H9 (cell line): Measurements from ENCODE around the gene ALX4. TPM values are rescaled to one million over a fixed set of nuclear protein-coding genes. Genes with fewer than 3 reads are reported as not detected.

Experiments used
- DNase-seq: peaks from one replicate; pipeline ENCODE4 v3.0.0-alpha.2; 2017
- H2AFZ ChIP-seq: one replicate; pipeline ENCODE4 v1.6.1; 2013; ENCODE audit warnings: mild to moderate bottlenecking, low read length, control low read depth, moderate library complexity
- H2AK5ac ChIP-seq: 2 replicates; pipeline ENCODE4 v1.6.1; 2013; ENCODE audit warnings: low read length, control low read depth, mixed read lengths; ENCODE audit not compliant: insufficient read length
- H2BK120ac ChIP-seq: one replicate; pipeline ENCODE4 v1.6.1; 2013; ENCODE audit warnings: low read depth, mild to moderate bottlenecking, low read length, control low read depth, inconsistent platforms; ENCODE audit not compliant: poor library complexity, severe bottlenecking
- H2BK12ac ChIP-seq: 2 replicates; pipeline ENCODE4 v1.6.1; 2013; ENCODE audit warnings: low read length, control low read depth, mixed read lengths, low read depth; ENCODE audit not compliant: insufficient read length
- H2BK15ac ChIP-seq: 2 replicates; pipeline ENCODE4 v1.6.1; 2013; ENCODE audit warnings: low read depth, low read length, control low read depth
- H2BK20ac ChIP-seq: one replicate; pipeline ENCODE4 v1.6.1; 2013; ENCODE audit warnings: low read depth, mild to moderate bottlenecking, low read length, control low read depth, inconsistent platforms; ENCODE audit not compliant: poor library complexity, severe bottlenecking
- H2BK5ac ChIP-seq: 2 replicates; pipeline ENCODE4 v1.6.1; 2013; ENCODE audit warnings: low read length, control low read depth, mixed read lengths; ENCODE audit not compliant: insufficient read length
- H3K14ac ChIP-seq: 2 replicates; pipeline ENCODE4 v1.6.1; 2013; ENCODE audit warnings: low read length, control low read depth; ENCODE audit not compliant: insufficient read depth
- H3K18ac ChIP-seq: 2 replicates; pipeline ENCODE4 v1.6.1; 2013; ENCODE audit warnings: low read depth, mild to moderate bottlenecking, mixed read lengths, low read length, control low read depth; ENCODE audit not compliant: insufficient read length
- H3K23ac ChIP-seq: 2 replicates; pipeline ENCODE4 v1.6.1; 2013; ENCODE audit warnings: low read length, control low read depth, mixed read lengths, low read depth; ENCODE audit not compliant: insufficient read length
- H3K23me2 ChIP-seq: 2 replicates; pipeline ENCODE4 v1.6.1; 2013; ENCODE audit warnings: low read depth, mild to moderate bottlenecking, mixed read lengths, low read length, control low read depth; ENCODE audit not compliant: insufficient read length, poor library complexity, severe bottlenecking
- H3K27ac ChIP-seq: 2 replicates; pipeline ENCODE4 v1.5.1; 2013; ENCODE audit warnings: low read length, control low read depth, mixed read lengths, low read depth; ENCODE audit not compliant: insufficient read length
- H3K27me3 ChIP-seq: 2 replicates; pipeline ENCODE4 v1.6.1; 2013; ENCODE audit warnings: low read length, control low read depth, inconsistent platforms; ENCODE audit not compliant: insufficient read depth
- H3K4ac ChIP-seq: 2 replicates; pipeline ENCODE4 v1.6.1; 2013; ENCODE audit warnings: low read depth, mild to moderate bottlenecking, control low read depth, inconsistent platforms, low read length, moderate library complexity
- H3K4me1 ChIP-seq: 2 replicates; pipeline ENCODE4 v1.6.1; 2013; ENCODE audit warnings: low read length, control low read depth, inconsistent platforms; ENCODE audit not compliant: insufficient read depth
- H3K4me2 ChIP-seq: 2 replicates; pipeline ENCODE4 v1.6.1; 2013; ENCODE audit warnings: low read length, control low read depth, mixed read lengths; ENCODE audit not compliant: insufficient read length, insufficient read depth
- H3K56ac ChIP-seq: 2 replicates; pipeline ENCODE4 v1.6.1; 2013; ENCODE audit warnings: low read depth, mild to moderate bottlenecking, mixed read lengths, low read length, control low read depth; ENCODE audit not compliant: insufficient read length
- H3K79me1 ChIP-seq: 2 replicates; pipeline ENCODE4 v1.6.1; 2013; ENCODE audit warnings: low read depth, mild to moderate bottlenecking, moderate library complexity, low read length, control low read depth, inconsistent platforms; ENCODE audit not compliant: insufficient read depth, poor library complexity, severe bottlenecking
- H3K79me2 ChIP-seq: 2 replicates; pipeline ENCODE4 v1.6.1; 2013; ENCODE audit warnings: low read length, control low read depth, inconsistent platforms; ENCODE audit not compliant: insufficient read depth
- H3K9ac ChIP-seq: 2 replicates; pipeline ENCODE4 v1.6.1; 2013; ENCODE audit warnings: low read length, control low read depth, mixed read lengths; ENCODE audit not compliant: insufficient read length; ENCODE audit errors: extremely low read depth
- H3K9me3 ChIP-seq: one replicate; pipeline ENCODE4 v1.6.1; 2013; ENCODE audit warnings: low read depth, low read length, inconsistent platforms; ENCODE audit not compliant: control insufficient read depth
- H3T11ph ChIP-seq: one replicate; pipeline ENCODE4 v1.6.1; 2013; ENCODE audit warnings: mild to moderate bottlenecking, low read length, control low read depth, inconsistent platforms
- H4K20me1 ChIP-seq: one replicate; pipeline ENCODE4 v1.6.1; 2013; ENCODE audit not compliant: control insufficient read depth, insufficient read length, insufficient read depth
- H4K5ac ChIP-seq: 2 replicates; pipeline ENCODE4 v1.6.1; 2013; ENCODE audit warnings: low read depth, mild to moderate bottlenecking, mixed read lengths, low read length, control low read depth; ENCODE audit not compliant: insufficient read length
- H4K8ac ChIP-seq: replicated peaks from 2 replicates; pipeline ENCODE4 v1.6.1; 2013; ENCODE audit warnings: low read length, control low read depth, mixed read lengths, low read depth; ENCODE audit not compliant: insufficient read length
- H4K91ac ChIP-seq: 2 replicates; pipeline ENCODE4 v1.6.1; 2013; ENCODE audit warnings: low read depth, mild to moderate bottlenecking, moderate library complexity, mixed read lengths, low read length, control low read depth; ENCODE audit not compliant: insufficient read length
- H3K27ac Mint-ChIP-seq, 3 experiments: 2 replicates in 2 of 3; 3 replicates in 1 of 3; pipeline ENCODE4 v1.8.0; 2020 to 2021; ENCODE audit warnings: mixed read lengths in 3 of 3, mild to moderate bottlenecking in 1 of 3, moderate library complexity in 1 of 3
- H3K27me3 Mint-ChIP-seq: 2 replicates; pipeline ENCODE4 v1.8.0; 2021; ENCODE audit warnings: low read depth, mild to moderate bottlenecking, moderate library complexity, mixed read lengths
- H3K36me3 Mint-ChIP-seq, 3 experiments: 2 replicates in 2 of 3; 3 replicates in 1 of 3; pipeline ENCODE4 v1.8.0; 2020 to 2021; ENCODE audit warnings: low read depth in 3 of 3, mixed read lengths in 3 of 3; ENCODE audit not compliant: insufficient read depth in 1 of 3
- H3K4me1 Mint-ChIP-seq, 2 experiments: 2 replicates each; pipeline ENCODE4 v1.8.0; 2020; ENCODE audit warnings: mixed read lengths in 2 of 2
- H3K4me3 Mint-ChIP-seq, 2 experiments: 2 replicates in 1 of 2; 3 replicates in 1 of 2; pipeline ENCODE4 v1.8.0; 2020 to 2021; ENCODE audit warnings: mild to moderate bottlenecking in 2 of 2, mixed read lengths in 2 of 2, moderate library complexity in 1 of 2
- H3K9me3 Mint-ChIP-seq, 2 experiments: 2 replicates in 1 of 2; 3 replicates in 1 of 2; pipeline ENCODE4 v1.8.0; 2020; ENCODE audit warnings: mild to moderate bottlenecking in 2 of 2, mixed read lengths in 2 of 2, moderate library complexity in 1 of 2
- WGBS: extraction: QIAGEN DNeasy Blood & Tissue Kit; methylation state at CpG from one replicate; pipeline ENCODE4 v1.1.7; 2013; ENCODE audit warnings: missing lambda C conversion rate, low lambda C conversion rate, mixed read lengths; ENCODE audit not compliant: insufficient read length; ENCODE audit errors: extremely low coverage; 5-methylcytosine and 5-hydroxymethylcytosine counted together
- total RNA-seq: library from RNA; stranded (reverse); gene quantifications from 2 replicates; pipeline ENCODE4 v1.2.1, GENCODE V29; 2021
- TF ChIP-seq, protein P1 (sequence below): fragments of 200-600 bp; sonication (generic); conservative IDR thresholded peaks from 3 replicates; pipeline ENCODE4 v1.8.0; 2021; ENCODE audit warnings: antibody characterized with exemption, mild to moderate bottlenecking

The ALX4 gene
- total RNA-seq, 1 experiment from 2014 or later = not detected

DNA sequence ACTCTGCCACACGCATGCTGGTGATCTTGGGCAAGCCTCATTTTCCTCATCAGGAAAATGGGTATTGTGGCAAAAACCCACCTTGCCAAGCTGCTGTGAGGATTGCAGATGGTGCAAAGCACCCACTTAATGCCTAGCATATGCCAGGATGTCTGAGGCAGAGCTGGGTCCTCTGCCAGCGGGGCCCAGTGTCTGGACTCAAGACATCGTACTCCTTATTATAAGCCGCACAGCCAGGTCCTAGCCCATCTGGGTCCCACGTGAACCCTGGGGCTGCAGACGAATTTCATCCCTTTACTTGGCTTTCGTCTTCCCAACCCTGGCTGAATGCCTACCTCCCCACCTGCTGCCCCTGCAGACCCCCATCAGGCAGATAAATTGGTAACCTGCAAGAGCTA is 34.5 kb upstream of the ALX4 start:
- Histone ChIP-seq H2BK20ac (no peak overlapping the region), H3K18ac (no peak overlapping the region), H3K79me2 (no peaks in the 10 kb centered on the region), H3K4me2 (no peak overlapping the region), H2AFZ (no peak overlapping the region), H3K23ac (no peak overlapping the region), H4K8ac (no peak overlapping the region), H2BK15ac (no peak overlapping the region), H2BK120ac (no peak overlapping the region), H4K91ac (no peak overlapping the region), H3K4me1 (no peaks in the 10 kb centered on the region), H3K14ac (no peak overlapping the region), H3K4ac (no peak overlapping the region), H3K23me2 (no peaks in the 10 kb centered on the region), H2BK5ac (no peak overlapping the region), H3K9me3 (no peaks in the 10 kb centered on the region), H3K56ac (no peak overlapping the region), H4K20me1 (no peaks in the 10 kb centered on the region), H3T11ph (no peak overlapping the region), H4K5ac (no peak overlapping the region), H3K9ac (no peak overlapping the region), H2AK5ac (no peak overlapping the region), H3K27ac (no peak overlapping the region), H3K27me3 (no peaks in the 10 kb centered on the region), H3K79me1 (no peaks in the 10 kb centered on the region), H2BK12ac (no peak overlapping the region)
- no peak overlapping the region; a peak in 1 of 7 replicates for H3K27ac Mint-ChIP-seq
- peaks cover 5 to 14% of the 10 kb centered on the region in 2 experiments; a peak in 3 of 4 replicates for H3K4me1 Mint-ChIP-seq
- TF ChIP-seq, protein P1, sequence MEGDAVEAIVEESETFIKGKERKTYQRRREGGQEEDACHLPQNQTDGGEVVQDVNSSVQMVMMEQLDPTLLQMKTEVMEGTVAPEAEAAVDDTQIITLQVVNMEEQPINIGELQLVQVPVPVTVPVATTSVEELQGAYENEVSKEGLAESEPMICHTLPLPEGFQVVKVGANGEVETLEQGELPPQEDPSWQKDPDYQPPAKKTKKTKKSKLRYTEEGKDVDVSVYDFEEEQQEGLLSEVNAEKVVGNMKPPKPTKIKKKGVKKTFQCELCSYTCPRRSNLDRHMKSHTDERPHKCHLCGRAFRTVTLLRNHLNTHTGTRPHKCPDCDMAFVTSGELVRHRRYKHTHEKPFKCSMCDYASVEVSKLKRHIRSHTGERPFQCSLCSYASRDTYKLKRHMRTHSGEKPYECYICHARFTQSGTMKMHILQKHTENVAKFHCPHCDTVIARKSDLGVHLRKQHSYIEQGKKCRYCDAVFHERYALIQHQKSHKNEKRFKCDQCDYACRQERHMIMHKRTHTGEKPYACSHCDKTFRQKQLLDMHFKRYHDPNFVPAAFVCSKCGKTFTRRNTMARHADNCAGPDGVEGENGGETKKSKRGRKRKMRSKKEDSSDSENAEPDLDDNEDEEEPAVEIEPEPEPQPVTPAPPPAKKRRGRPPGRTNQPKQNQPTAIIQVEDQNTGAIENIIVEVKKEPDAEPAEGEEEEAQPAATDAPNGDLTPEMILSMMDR = no peak
- H3K27me3 Mint-ChIP-seq = peaks cover 19% of the 10 kb centered on the region
- WGBS = no CpG with 5 or more reads among the region's 7 CpGs
- no peak for DNase-seq
- H3K9me3 Mint-ChIP-seq = no peaks in the 10 kb centered on the region; a peak in 1 of 5 replicates
- no peak overlapping the region for H3K4me3 Mint-ChIP-seq
- no peaks in the 10 kb centered on the region for H3K36me3 Mint-ChIP-seq
